ENCODE results near the gene POMT2.

POMT2 gene

GRCh38 chr14:77236814-77237213 lies 83.9 kb downstream of the POMT2 start:
- no peak for TF ChIP-seq CTCF (IDR thresholded peaks at IDR 0.05; ENCODE audit: insufficient read depth, low read length, missing control alignments)
- CTCF ChIA-PET: interaction anchor here (1.1 kb wide), 1 partner anchor 79 kb away, joined by 4 read pairs; no protein-coding TSS in a partner anchor
- no peak overlapping the region for H3K4me3 ChIP-seq (ENCODE audit: low read depth, low read length)
- no peak for DNase-seq (ENCODE audit: low read depth, low spot score)
- POLR2A ChIA-PET: no interaction called here

DNA sequence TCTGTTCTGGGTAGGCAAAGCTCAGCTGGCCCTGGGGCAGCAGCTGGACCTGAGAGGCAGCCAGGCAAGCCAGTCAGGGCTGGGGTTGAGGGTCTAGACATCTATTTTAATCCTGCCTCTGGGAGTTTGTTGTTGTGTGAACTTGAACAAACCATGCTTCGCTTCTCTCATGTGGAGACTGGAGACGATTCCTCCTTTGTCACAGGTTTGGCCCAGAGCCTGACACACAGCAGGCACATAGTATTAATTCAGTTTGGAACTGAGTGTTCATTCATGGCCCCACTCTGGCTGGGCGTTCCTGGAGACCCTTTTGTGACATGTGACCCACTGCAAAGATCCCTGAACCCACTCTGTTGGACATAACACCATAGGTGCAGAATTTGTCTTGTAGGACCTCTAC lies 89.0 kb downstream of the POMT2 start:
- TF ChIP-seq CTCF (IDR thresholded peaks at IDR 0.05; ENCODE audit: insufficient read depth, low read length, missing control alignments): no peak
- no peak for DNase-seq (ENCODE audit: low read depth, low spot score)
- POLR2A ChIA-PET: no interaction called here
- CTCF ChIA-PET: no interaction called here
- no peak overlapping the region for H3K4me3 ChIP-seq (ENCODE audit: low read depth, low read length)

GRCh38 chr14:77230914-77231313 lies 89.8 kb downstream of the POMT2 start:
- ChIA-PET POLR2A (no interaction called here), CTCF (no interaction called here)
- TF ChIP-seq CTCF (IDR thresholded peaks at IDR 0.05; ENCODE audit: insufficient read depth, low read length, missing control alignments): no peak
- DNase-seq (ENCODE audit: low read depth, low spot score): no peak
- no peak overlapping the region for H3K4me3 ChIP-seq (ENCODE audit: low read depth, low read length)

DNA sequence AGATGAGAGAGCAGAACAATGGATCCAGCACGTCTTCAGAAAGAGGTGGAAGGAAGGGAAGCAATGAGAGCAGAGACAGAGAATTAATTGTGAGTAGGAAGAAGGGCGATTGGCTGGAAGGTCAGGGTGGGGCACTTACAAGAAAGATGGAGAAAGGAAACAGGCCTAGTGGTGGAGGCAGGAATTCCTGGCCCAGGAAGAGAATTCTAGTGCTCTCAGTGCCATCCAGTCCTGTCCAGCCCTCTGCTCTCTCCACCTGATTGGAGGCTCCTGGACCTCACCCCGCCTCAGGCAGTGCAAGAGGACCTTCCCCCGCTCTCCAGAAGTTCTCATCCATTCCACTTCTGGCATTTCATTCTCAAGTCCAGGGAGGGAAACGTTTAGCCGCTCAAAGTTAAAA lies 92.6 kb downstream of the POMT2 start:
- ChIA-PET POLR2A (no interaction called here), CTCF (interaction anchor here (1.8 kb wide), 1 partner anchor 15 kb away, joined by 4 read pairs; no protein-coding TSS in a partner anchor)
- H3K4me3 ChIP-seq (ENCODE audit: low read depth, low read length): no peak overlapping the region
- no peak for DNase-seq (ENCODE audit: low read depth, low spot score)
- no peak for TF ChIP-seq CTCF (IDR thresholded peaks at IDR 0.05; ENCODE audit: insufficient read depth, low read length, missing control alignments)

DNA sequence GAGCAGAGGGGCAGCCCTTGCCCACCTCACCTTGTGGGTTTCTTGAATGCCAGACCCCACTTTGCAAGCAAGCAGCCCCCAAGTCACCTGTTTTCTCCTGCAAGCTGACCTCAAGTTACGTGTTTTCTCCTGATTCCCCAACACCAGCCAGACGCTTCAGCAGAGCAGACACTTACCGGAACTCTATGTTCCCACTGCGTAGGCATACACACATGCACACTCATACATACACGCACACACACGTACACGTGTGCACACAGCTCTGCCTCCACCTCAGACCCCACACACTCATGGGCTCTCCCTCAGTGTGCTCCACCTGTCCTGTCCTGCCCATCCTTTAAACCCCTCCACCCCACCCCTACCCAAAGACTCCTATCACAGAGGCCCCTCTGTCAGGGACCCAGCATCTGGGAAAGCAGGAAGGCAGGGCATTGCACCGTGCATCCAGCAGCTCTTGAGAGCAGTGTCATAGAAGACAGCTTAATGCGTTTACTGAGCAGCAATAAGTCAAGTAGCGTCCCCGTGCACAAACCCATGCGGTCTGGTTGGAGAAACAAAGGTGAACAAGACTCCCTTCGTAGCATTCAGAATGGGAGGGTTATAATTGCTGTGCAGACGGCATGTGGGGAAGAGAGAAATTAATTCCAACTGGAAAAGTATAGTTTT lies 94.7 kb downstream of the POMT2 start:
- TF ChIP-seq CTCF (IDR thresholded peaks at IDR 0.05; ENCODE audit: insufficient read depth, low read length, missing control alignments): no peak
- ChIA-PET POLR2A (no interaction called here), CTCF (no interaction called here)
- DNase-seq (ENCODE audit: low read depth, low spot score): no peak
- no peak overlapping the region for H3K4me3 ChIP-seq (ENCODE audit: low read depth, low read length)

GRCh38 chr14:77225254-77225653 lies 95.4 kb downstream of the POMT2 start:
- ChIA-PET CTCF (no interaction called here), POLR2A (no interaction called here)
- TF ChIP-seq CTCF (IDR thresholded peaks at IDR 0.05; ENCODE audit: insufficient read depth, low read length, missing control alignments): no peak
- no peak for DNase-seq (ENCODE audit: low read depth, low spot score)
- no peak overlapping the region for H3K4me3 ChIP-seq (ENCODE audit: low read depth, low read length)

Measured in AG04449 (cell line).